GM13977 (cell line): ENCODE data around the gene RRN3.
A peak's percentile ranks its signal among the peaks of the same experiment; 100 is the strongest.
"Not testable (repeated sequence)": the region's sequence is repeated elsewhere in the genome, so short reads cannot be mapped to it uniquely, and the experiment has no call there.

Experiments
- DNase-seq: peaks from one replicate; pipeline ENCODE4 v3.0.0; 2012; ENCODE audit warnings: low spot score
- CTCF ChIP-seq: IDR thresholded peaks from 2 replicates; pipeline ENCODE4 v1.5.1; 2012; ENCODE audit warnings: mild to moderate bottlenecking, control low read depth; ENCODE audit not compliant: insufficient read depth; ENCODE audit errors: extremely low read depth, missing control alignments
- in situ Hi-C: fragments of 300-500 bp; cut with MboI; formaldehyde crosslinking; loops from one replicate; pipeline ENCODE4 v1.12.0; 2022; ENCODE audit warnings: low sequenced_read_pairs, low pct_unique_long_range_greater_than_20kb, mixed read lengths, inconsistent platforms; ENCODE audit not compliant: unreplicated experiment

Gene RRN3, protein sequence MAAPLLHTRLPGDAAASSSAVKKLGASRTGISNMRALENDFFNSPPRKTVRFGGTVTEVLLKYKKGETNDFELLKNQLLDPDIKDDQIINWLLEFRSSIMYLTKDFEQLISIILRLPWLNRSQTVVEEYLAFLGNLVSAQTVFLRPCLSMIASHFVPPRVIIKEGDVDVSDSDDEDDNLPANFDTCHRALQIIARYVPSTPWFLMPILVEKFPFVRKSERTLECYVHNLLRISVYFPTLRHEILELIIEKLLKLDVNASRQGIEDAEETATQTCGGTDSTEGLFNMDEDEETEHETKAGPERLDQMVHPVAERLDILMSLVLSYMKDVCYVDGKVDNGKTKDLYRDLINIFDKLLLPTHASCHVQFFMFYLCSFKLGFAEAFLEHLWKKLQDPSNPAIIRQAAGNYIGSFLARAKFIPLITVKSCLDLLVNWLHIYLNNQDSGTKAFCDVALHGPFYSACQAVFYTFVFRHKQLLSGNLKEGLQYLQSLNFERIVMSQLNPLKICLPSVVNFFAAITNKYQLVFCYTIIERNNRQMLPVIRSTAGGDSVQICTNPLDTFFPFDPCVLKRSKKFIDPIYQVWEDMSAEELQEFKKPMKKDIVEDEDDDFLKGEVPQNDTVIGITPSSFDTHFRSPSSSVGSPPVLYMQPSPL

DNA sequence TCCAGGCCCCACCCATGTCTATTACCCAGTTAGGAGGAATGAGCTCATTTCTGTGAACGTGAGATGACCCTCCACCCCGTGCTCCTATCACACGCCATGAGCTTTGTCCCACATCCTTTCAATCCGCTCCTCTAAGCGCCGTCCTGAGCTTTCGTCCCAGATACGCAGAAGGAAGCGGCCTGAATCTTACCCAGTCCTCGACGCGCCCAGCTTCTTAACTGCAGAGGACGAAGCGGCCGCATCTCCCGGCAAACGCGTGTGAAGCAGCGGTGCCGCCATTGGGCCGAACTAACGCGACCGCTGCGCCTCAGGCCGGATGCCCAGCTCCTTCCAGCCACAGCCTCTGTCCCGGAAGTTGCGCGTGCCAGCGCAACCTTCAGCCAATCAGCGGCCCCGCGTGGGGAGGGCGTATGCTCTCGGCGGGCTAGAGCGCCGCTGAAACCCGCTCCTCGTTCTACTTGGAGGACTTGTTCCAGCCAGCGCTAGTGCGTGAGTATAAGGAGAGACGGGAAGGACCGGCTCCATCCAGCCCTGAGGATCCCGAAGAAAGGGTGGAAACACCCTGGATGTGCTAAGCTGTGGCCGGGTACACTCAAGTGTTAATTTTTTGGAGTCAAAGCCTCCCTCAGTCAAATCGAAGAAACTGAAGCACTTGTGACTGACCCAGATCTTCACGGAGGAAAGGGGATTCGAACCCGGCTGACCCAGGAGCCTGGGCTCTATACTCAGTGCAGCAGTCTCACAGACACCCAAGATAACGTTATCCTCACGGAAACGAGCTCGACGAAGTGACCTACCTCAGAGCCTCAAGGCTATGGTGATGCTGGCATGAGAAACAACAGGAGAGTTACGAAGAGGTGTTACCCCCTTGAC lies at the start of gene RRN3:
RRN3 (minus strand) TSS at position 318 of the 873 bp plus-strand sequence; CDS start at position 279, 39 bp downstream.
- in situ Hi-C loops: not testable (repeated sequence)
- DNase-seq: peak; percentile 80

GRCh38 chr16:15143601-15144091 lies 49.6 kb upstream of the RRN3 start:
- DNase-seq, in situ Hi-C loops: not testable (repeated sequence)

DNA sequence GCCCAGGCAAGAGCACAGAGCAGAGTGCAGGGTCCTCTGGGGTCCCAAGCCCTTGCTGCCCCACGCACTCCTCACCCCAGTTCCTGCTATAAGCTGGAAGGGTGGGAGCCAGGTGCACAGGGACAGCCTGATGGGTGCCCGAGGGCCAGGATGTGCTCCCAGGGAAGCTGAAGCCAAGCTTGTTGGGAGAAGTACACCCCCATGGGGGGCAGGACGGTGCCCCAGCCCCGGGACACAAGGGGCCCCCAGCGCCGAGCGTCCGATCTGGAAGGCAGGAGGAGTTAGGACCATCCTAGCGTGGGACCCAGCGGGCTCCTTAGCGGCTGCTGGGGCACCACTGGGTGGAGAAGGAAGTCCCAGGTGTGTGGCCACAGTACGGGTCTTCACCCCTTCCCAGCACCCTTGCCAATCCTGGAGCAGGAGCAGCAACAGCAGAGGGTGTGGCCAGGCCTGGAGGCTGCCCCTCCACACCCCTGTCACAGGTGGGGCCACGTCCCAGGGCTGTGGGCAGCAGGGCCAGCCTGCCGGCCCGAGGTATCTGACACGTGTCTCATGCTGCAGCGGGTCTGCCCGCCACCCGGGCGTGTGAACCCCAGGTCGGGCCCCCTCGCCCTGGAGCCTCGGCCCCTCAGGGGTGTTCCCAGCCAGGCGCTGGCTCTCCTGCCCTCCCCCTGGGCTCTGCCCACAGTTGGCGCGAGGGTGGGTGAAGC lies 49.0 kb upstream of the RRN3 start:
- in situ Hi-C loops, DNase-seq: not testable (repeated sequence)

GRCh38 chr16:15142107-15142890 lies 48.2 kb upstream of the RRN3 start:
- DNase-seq, in situ Hi-C loops: not testable (repeated sequence)

DNA sequence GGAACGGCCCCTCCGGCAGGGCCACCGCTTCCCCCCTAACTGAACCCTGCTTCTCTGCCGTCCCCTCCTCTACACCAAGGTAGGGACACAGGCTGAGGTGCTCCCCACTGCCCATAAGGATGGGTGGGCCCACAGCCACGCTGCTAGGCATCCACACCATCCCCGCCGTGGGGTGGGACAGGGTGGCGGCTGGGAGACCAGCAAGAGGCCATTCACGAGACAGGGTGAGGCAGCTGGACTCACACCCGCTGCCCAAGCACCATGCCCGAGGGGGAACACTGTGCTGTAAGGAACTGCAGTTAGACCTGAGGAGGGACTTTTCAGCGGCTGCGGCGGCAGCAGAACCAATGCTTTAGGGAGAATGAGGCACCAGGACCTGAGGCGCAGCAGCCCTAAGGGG lies 47.5 kb upstream of the RRN3 start:
- no peak for TF ChIP-seq CTCF
- in situ Hi-C loops: no loop called here
- no peak for DNase-seq

DNA sequence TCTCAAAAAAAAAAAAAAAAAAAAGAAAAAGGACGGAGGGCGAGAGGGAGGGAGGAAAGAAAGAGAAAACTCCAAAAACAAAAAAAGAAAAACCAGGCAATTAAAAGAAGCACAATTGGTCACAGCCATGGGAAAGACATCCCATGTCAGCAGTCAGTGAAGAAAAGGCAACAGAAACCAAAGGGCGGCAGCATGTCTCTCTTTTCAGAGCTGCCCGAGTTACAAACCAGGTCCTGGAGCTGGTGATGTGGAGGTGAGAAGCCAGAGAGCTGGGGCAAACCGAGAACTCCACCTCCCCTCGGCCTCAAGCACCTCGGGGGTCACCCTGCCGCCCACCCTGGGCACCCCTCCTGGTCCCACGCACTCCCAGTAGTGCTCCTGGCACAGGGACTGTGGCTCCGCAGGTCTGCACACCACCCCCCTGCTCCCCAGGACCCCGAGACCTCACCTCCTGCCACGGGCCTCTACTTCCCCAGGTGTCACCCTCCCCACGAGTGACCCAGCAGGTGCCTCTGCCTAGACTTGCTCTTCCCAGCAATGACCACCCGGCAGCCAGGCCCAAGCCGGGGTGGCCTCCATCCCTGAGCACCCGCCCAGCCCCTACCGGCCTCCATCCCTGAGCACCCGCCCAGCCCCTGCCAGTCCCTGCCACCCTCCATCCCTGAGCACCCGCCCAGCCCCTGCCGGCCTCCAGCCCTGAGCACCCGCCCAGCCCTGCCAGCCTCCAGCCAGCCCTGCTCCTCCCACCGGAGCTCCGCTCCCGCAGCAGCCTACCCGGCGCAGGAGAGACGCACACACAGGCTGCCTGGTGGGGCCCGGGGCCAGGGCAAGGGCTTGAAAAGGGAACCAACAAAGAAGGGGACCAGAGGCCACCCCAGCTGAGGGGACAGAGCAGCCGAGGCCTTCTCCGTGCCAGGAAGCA lies 46.6 kb upstream of the RRN3 start:
- DNase-seq, in situ Hi-C loops: not testable (repeated sequence)

DNA sequence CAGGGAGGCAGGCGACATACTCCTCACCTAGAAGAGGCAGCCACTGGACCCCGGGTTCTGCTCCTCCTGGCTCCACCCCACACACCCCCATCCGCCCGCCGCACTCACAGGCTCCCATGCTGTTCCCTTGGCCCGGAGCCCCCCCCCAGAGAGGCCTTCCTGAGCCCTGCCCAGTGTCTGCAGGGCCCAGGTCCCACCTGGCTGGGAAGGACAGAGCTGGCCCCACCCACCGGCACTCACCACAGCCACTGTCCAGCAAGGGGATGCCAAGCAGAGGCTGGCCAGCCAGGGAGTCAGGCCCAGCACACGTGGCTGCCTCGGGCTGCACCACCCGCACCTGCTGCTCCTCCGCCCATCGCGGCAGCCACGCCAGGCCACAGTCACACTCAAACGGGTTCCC lies 43.4 kb upstream of the RRN3 start:
- in situ Hi-C loops, DNase-seq: not testable (repeated sequence)

DNA sequence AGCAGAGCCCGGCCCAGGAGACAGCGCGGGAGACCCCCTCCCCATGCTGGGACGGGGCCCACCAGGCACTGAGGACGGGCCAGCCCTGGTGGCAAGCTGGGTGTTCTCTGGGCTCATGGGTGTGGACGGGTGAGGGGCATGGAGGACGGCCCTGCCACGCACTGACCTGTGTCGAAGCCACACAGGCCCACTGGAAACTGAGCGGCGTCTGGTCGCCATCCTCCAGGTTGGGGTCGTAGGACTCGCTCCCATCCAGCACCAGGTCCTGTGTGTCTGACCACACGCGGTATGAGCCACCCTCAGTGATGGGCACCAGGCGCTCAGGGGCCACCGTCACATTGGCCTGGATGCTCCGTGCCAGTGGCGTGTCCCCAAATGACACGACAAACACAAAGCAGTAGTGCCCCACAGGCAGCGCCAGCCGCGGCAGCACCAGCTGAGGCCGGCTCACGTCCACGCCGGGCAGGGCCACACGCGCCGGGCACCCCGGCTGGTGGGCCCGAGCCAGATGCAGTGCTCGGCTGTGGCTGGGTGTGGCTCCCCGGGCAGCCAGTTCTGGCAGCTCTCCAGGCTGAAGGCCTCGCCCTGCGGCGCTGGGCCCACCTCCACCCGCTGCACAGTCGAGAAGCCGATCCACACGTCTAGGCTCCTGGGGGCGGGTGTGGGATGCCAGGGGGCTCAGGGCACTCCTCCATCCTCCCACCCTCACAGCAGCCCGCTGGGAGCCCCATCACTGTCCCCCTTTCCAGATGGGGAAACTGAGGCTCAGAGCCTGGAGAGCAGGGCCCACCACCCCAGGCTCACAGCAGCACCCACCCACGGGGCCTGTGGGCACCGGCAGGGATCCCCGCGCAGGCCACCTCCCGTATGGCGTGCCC lies 41.6 kb upstream of the RRN3 start:
- DNase-seq, in situ Hi-C loops: not testable (repeated sequence)

DNA sequence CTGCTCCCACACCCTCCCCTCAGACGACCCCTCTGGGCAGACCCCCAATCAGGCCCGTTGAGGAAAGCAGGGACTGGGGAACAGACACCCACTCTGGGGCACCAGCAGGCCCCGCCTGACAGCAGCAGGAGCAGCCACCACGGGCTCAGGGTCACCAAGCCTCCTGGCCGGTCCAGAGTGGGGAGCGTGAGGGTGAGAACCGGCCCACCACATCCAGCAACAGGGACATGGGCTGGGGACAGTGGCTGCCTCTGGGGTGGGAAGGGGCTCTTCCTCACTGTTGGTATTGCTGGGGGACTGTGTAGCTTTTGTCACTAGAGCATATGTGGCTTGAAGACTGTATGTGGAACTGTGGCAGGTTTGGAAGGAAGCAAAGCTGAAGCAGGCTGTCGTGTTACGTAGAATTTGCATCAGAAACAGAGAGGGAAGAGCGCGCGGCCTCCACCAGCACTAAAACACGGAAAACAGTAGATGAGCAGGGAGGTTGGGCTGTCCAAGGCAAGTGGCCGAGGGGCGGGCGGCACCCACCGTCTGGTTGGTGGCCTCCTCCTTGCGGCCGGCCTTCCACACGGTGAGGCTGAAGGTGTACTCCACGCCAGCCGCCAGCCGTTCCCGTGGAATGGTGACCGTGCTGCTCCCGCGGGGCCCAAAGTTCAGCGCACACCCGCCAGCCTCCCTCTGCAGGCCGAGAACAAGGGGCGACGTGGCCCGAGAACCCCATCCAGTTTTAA lies 40.8 kb upstream of the RRN3 start:
- DNase-seq, in situ Hi-C loops: not testable (repeated sequence)

DNA sequence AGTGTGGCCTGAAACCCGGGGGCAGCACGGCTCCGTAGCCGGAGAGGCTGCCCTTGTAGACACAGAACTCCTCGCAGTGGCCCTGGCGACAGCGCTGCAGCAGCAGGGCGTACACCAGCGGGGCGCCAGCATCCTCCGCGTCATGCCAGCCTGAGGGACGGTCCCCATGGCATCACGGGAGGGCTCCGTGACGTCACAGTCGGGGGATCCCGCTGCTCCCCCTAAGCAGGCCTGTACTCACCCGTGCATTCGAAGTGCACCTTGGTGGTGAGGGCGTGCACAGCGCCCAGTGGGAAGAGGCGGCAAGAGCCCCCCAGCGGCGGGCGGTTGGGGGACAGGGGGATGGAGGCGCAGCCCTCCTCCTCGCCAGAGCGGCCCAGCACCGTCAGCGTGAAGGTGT lies 39.5 kb upstream of the RRN3 start:
- DNase-seq, in situ Hi-C loops: not testable (repeated sequence)

GRCh38 chr16:15132719-15133428 lies 38.8 kb upstream of the RRN3 start:
- DNase-seq, in situ Hi-C loops: not testable (repeated sequence)

GRCh38 chr16:15130943-15131700 lies 37.0 kb upstream of the RRN3 start:
- DNase-seq, in situ Hi-C loops: not testable (repeated sequence)
